ENCODE results near the gene MLLT6.

MLLT6 gene

DNA sequence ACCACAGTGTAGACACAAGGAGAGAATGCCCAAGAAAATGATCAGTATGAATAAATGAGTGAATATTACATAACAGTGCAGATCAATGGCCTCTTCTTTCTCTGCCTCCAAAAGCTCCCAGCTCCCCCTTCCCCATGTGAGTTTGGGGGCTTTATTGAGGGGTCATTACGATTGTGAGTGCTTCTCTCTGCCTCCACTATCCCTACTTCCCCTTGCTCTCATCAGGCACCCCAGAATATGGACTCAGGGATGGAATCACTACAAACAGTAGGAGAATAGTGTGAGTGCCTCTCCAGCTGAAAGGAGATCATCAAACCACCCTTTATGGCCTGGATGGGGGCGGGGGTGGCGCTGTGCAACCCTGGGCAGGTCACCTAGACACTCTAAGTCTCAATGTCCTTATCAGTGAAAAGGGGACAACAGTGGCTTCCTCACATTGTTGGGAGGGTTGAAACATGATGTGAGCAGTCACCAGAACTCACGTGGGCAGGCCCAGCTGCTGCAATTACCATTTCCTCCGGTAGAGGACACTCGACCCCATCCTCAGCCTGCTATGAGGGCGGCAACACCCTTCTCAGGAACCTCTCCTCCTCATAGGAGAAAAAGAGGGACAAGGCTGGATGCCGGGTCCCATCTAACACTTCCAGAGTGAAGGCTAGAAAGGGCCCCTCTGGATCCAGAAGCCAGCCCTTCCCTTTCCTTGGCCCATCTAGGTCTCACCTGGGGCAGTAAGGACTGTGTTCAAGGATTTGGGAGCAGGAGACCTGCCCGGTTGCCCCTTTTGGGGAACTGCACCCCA is 28.2 kb upstream of the MLLT6 start:
- DNase-seq = peak; percentile 95

DNA sequence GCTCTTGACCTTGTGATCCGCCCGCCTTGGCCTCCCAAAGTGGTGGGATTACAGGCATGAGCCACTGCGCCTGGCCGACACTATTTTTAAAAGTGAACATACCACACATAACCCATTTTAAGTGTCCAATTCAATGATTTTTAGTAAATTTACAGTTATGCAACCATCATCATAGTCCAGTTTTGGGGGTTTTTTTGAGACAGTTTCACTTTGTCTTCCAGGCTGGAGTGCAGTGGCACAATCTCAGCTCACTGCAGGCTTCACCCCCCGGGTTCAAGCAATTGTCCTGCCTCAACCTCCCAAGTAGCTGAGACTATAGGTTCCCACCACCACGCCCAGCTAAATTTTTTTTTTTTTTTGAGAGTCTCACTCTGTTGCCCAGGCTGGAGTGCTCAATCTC is 27.3 kb upstream of the MLLT6 start:
- DNase-seq = no peak

DNA sequence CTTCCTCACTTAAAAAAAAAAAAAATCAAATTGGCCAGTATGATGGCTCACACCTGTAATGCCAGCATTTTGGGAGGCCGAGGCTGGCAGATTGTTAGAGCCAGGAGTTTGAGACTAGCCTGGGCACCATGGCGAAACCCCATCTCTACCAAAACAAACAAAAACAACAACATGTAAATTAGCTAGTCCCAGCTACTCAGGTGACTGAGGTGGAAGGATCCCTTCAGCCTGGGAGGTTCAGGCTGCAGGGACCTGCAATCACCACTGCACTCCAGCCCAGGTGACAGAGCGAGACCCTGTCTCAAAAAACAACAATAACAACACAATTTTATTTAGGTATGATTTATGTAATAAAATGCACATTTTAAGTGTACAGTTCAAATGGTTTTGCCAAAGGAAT is 24.0 kb upstream of the MLLT6 start:
- DNase-seq = no peak

DNA sequence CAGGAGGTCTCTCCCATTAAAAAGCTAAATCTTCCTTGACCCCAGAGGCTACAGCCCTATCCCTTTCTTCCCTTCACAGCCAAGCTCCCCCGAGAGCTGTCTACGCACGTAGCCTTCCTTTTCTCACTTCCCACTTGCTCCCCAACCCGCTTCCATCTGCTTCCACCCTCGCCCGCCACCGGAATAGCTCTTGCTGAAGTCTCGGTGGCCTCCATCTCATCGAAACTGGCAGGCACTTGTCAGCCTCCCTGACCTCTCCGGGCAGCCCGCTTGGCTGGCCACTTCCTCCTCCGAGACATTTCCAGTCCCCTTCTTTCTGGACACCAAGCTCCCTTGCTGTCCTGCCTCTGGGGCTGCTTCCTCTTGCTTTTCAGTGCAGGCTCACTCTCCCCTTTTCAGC is 19.6 kb upstream of the MLLT6 start:
- DNase-seq = no peak

DNA sequence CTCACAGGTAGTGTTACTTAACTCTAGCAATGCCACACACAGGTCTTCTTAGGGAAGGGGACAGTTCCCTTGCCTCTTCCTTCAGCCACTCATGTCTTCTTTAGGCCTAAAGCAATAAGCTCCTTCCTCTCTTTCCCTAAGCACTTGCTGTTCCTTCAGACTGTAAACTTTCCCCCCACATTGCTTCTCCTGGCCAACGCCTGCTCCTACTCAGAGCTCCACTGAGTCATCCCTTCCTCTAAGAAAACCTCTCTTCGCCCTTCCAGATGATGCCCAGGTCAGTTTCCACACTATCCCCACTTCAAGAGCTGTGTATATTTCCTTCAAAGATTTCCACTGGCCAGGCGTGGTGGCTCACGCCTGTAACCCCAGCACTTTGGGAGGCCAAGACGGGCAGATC is 17.8 kb upstream of the MLLT6 start:
- DNase-seq = no peak

DNA sequence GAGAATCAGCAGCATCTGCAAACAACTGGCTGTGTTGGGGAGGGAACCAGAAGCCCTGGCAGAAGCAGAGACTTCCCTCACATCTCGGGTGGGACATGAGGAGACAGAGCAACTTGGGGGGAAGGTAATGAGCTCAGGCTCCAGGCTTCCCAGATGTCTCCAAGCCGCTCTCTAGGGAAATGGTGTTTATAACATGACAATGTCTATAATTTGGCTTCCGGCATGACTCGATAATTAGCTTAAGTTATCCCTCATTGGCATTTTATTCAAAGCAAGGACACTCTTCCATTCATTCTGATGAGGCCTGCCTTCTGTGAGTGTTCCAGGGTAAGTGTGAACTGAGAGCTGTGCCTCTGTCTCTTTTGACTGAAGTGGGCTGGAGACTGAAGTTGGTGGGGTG is 14.7 kb upstream of the MLLT6 start:
- no peak for DNase-seq

DNA sequence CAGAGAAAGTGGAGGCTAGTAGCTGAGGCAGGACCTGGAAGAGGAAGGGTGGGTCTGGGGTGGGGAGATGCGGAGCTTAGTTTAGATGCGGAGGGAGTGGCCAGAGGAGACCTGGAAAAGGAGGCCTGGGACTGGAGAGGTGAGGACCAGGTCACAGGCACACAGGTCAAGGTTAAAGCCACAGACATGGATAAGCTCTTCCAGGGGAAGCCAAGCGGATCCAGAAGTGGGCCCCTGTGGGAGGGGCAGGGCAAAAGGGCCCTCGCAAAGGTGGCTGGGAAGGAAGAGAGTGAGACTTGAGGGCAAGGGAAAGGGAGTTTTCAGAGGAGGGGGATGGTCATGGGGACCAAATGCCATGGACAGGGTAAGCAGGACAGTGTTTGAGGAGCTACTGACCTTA is 13.9 kb upstream of the MLLT6 start:
- no peak for DNase-seq

DNA sequence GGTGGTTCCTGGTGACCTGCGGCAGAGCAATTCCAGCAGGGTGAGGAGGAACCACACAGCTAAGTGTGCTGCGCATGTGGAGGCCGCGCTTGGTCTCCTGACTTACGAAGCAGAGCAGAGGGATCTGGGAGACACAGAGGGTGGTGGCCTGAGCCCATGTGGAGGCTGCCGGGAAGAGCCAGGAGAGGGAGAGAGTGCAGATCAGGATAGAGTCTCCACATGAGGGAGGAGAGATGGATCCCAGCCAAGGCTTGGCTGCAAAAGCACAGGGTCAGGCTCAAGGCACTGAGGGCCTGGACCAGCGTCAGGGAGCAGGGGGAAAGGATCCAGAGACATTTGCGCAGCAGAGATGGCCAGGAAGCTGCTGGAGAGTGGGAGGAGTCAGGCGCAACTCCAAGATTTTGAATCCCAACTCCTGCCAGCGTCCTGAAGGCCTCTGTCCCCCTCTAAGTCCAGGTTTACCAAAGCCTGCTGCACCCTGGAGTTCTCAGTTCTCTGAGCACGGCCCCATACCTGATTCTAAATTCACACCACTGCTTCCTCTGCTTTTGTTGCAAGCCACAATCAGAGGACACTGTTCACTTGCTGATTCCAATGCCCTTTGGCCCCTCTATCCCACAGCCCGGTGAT is 11.3 kb upstream of the MLLT6 start:
- no peak for DNase-seq

DNA sequence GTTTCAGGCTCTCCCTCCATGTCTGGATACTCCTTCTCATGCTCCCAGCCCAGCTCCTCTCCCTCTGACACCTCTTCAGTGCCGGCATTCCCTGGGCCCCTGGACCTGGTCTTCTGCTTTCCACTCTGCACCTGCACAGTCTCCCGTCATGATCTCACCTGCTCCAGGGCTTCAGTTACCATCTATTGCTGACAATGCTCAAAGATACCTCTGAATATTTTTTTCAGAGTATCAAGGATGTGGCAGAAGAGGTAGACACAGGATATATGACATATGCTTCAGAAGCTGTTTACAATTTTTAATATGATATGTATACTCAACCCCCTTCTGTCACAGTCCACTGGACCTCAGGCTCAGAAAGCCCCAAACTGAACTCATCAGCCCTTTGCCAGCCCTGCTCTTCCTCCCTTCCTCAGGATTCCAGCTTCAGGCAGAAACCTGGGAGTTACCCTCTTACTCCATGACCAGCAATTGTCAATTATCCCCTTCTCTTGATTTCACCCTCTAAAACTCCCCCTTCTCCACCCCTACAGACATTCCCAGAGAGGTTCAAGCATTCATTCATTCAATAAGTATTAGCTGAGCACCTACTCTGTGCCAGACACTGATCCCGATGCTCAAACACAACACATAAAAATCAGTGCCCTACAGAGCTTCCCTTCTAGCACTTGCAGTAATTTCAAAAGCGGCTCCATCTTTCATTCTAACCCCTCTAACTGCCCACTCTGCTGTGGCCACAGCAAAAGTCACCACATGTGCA is 7.8 kb upstream of the MLLT6 start:
- DNase-seq = no peak

DNA sequence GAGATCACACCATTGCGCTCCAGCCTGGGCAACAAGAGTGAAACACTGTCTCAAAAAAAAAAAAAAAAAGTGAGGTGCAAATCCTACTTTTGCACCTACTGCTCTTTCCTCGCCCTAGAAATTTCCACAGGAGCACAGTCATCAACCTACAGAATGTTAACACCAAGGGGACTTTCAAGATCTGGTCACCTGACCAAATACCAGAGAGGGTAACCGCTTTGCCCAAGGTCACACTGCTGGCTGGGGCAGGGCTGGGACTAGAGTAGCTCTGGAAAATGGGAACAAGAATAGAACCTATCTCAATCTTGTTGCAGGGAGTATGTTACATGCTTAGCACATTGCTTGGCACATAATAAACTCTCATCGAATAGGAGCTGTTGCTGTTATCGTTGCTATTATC is 6.3 kb upstream of the MLLT6 start:
- no peak for DNase-seq

DNA sequence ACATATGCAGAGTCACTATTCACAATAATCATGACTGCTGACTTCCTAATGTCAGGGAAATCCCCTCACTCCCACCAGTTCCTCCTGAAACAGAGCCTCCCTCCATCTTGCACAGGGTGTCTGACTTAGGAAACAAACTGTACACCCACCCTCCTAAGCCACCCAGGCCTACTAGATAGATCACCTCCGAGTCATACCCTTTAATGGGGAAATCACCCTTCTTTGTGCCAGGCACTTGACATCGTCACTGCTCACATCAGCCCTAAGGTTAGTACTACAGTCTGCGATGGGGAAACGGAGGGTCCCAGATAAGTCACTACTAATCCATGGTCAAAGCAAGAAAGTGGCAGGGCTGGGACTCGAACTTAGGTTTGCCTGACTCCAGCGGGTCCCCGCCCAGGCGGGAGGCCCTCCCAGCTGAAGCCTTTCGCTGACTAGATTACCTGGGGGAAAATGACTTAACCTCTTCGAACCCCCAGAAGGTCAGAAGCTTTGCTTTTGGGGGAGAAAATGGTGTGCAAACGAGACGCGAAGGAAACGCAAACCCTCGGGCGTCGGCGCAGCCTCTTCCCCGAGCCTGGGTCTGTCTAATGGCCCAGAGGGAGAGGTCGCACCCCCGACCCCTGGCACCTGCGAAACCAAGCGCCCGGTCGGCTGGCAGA is 3.4 kb upstream of the MLLT6 start:
- DNase-seq = no peak

DNA sequence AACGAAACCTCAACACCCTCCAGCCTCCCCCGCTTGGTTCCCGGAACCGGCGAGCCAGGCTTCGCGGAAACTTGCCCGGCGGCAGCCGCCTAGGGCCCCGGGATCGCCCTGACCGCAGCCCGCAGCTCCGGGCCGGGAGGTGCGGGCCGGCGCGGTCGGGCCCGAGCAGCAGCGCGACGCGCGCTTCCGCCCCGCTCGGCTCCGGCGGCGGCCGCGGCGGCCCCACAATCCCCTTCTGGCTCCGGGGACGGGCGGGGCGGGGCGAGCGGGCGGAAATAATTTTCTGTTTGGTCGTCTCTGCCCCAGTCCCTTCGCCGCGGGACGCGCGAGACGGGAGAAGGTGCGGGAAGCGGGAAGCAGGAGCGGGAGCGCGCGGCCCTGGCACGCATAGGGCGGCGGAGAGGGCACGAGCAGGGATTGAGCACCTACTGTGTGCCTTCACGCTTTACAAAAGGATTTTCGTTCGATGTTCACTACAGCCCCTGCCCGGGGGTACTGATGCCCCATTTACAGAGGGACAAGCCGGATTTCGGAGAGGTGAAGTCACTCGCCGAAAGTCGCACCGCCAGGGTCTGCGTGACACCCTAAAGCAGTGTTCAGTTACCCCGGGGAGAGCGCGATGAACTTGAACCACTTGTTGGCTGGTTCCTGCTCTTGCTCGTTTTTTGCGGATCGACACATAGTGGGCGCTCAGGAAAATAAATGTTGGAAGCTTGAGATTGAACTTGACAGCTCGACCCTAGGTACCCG is 2.7 kb upstream of the MLLT6 start:
- peak; percentile 93 for DNase-seq

DNA sequence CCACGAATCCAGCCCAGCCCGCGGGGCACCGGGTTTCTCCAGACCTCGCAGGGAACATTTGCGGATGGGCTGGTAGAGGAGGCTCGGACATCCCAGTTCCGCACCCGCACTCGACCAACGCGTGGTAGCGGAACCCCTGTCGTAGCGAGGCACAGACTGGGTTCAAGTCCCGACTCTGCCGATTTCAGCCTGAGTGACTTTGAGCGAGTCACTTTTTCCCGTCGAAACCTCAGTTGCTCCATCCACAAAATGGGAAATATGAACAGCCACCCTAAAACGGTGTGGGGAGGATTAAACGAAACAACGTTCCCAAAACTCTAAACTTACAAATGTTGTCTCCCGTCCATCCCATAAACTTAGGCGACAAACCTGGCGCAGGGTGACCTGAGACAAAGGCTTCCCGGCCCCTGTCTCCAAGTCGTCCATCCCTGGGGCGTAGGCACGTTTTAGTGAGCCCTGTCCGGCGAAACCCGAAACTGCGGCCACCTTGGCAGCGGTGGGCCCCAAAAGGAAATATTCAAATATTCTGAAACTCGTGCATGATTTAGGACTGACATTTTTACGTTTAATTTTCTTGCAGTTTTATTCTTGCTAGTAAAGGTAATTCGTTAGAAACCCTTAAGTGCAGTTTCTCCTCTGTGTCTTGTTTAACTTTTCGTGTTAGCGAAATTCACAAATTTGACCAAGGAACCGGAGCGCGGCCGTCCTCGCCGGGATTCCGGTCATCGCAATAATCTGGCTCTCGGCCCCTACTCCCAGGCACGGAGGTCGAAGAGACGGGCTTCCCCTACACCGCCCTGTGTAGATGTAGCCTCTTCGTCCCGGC is 1.9 kb upstream of the MLLT6 start:
- no peak for DNase-seq

DNA sequence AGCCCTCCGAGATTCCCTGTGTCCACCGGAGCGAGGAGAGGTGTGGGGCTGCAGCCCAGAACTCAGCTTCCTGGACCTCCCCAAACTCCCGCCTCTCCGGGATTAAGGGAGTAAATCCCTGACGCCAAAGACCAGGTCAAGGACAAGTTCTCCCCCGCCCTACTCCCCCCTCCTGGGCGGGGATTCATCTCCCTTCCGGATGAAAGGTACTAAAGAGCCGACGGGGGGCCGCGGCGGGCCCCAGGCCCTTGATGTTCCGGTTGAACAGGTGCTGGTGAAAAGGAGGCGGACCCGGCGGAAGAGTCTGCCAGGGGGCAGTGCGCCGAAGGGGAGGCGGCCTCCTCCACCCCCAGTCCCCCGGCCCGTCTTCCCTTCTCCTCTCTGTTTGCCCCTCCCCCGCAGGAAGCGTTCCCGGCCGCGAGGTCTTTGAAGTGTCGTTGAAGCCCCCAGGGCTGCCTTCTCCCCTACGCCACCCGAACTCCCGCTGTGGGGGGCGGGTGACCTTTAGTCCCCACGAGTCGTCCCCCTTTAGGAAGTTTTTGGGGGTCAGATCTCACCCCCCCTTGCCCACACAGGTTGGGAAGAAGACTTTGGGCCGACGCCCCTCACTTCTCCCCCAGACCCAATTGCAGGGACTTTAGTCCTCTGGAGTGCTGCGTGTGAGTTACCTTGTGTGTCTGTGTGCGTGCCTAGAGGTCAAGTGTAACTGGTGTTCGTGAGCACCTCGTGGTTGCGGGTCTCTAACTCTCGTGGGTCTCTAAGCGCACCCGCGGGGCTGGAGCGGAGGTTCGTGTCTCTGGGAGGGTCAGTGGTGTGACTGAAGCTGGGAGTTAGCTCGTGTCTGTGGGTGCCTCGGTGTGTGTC is 1.1 kb upstream of the MLLT6 start:
- peak; percentile 83 for DNase-seq

DNA sequence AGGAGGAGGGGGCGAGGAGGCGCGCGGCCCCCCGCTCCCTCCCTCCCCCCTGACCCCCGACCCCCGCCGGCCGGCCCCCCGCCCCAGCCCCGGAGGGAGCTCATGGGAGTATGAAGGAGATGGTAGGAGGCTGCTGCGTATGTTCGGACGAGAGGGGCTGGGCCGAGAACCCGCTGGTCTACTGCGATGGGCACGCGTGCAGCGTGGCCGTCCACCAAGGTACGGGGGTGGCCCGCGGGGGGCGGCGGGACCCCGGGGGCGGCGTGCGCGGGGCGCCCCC is 390 bp downstream of the MLLT6 start:
- no peak for DNase-seq

DNA sequence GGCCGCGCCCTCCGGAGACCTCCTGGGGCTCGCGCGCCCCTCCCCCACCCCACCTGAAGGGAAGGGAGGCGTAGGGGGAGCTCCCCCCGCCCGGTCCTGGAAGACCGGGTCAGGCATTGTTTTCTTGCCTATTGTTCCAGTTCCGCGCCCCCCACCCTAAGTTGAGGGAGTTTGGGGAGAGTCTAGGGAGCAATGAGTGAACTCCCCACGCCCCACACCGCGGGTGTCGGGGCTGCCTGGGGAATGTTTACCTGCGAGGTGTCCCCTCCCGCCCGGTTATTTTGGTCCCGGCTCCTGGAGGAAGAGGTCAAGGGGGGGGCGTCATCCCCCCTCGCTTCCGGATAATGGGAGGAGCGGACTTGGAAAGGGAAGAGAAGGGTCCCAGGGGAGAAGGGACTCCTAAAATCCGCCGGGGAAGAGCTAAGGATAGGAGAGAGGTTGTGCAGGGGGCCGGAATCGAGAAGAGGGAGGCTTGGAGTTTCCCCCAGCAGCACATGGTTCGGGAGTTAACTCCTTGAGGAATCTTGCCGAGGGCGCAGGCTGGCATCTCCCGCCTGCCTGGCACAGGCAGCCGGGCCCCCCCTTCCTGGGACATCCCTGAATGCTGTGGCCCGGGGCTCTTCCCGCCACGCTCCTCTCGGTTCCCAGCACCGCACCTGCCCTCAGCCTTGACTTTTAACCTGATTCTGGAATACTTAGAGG is 881 bp downstream of the MLLT6 start:
- peak; percentile 71 for DNase-seq

DNA sequence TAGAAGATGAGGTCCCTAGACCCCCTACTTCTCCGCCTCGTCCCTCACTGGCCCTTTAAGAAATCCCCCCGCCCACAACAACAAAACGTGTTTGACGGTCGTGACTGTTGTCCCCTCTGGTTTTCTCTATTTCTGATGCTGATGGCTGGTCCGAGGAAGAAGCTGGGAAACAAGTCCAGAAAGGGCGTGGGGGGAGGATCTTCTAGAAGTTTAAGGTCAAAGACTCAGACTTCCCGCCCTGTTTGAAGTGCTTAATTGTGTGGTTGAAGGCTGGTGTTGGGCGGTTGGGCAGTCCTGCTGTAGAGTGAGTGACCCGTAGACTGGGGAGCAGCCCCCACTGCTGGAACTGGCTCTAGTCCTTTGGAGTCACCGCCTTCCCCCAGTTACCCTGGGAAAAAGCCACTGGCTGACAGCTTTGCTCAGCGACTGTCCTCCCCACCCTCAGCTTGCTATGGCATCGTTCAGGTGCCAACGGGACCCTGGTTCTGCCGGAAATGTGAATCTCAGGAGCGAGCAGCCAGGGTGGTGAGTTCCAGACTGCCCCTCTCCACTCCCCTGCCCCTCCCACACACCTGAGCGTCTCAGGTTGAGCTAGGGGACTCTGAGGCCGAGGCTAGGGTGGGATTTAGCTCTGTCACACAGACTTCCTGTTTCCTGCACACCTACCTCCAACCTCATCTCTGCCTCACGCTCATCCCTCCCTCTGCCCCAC is 1.6 kb downstream of the MLLT6 start:
- DNase-seq = peak; percentile 62

DNA sequence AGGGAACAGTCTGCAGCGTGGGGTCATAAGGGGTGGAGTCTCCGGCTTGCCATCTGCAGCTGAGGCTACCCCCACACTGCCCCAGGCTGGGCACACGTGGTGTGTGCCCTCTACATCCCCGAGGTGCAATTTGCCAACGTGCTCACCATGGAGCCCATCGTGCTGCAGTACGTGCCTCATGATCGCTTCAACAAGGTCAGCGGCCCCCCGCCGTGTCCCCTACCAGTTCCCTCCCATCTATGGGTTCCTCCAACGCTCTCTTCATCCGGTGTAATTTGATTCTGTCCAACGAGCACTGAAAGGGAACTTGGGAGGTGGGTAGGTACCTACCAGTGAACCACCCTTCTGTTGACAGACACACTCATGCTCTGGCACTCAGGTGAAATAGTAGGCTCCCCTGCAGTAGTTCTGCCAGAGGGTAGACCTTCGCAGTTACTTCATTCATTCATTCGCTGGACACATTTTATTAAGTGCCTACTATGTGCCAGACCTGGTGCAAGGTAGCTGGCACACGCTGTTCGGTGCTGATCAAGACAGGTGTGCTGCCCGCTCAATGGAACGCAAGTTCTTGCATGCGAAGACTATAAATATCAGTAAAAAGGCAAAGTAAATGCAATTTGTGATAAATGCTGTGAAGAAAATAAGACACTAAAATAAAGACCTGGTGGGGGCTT is 2.7 kb downstream of the MLLT6 start:
- no peak for DNase-seq
